HG02571 (cell line): ENCODE measurements around the gene JSRP1.

Experiments used
- ATAC-seq: cut with Tn5 transposase; IDR thresholded peaks from one replicate; pipeline ENCODE4 v1.9.1; 2021; ENCODE audit warnings: mild to moderate bottlenecking, moderate library complexity; ENCODE audit not compliant: unreplicated experiment

The JSRP1 gene

DNA sequence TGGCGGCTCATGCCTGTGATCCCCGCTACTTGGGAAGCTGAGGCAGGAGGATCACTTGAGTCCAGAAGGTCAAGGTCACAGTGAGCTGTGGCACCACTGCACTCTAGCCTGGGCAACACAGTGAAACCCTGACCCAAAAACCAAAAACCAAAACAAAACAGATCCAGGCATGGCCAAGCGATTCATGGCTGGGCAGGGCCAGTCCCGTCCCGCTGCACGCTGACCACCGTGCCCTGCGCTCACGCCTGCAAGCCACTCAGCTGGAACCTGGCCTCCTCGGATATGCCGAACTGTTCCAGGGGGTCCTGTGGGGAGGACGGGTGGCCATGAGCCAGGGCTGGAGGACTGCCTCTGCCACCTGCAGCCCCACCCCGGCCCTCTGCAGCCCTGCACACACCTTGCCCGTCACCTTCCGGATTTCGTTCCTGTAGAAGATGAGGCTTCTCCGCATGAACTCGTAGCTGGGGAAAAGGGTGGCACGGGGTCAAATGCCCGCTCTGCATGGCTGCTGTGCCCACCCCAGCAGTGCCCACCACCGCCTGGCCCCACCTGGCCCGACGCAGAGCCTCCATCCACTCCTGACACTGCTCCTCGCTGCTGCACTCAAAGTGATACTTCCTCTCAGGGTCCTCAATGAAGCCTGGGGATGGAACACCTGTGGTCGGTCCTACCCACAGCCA lies 22.5 kb downstream of the JSRP1 start:
- ATAC-seq, result no peak

DNA sequence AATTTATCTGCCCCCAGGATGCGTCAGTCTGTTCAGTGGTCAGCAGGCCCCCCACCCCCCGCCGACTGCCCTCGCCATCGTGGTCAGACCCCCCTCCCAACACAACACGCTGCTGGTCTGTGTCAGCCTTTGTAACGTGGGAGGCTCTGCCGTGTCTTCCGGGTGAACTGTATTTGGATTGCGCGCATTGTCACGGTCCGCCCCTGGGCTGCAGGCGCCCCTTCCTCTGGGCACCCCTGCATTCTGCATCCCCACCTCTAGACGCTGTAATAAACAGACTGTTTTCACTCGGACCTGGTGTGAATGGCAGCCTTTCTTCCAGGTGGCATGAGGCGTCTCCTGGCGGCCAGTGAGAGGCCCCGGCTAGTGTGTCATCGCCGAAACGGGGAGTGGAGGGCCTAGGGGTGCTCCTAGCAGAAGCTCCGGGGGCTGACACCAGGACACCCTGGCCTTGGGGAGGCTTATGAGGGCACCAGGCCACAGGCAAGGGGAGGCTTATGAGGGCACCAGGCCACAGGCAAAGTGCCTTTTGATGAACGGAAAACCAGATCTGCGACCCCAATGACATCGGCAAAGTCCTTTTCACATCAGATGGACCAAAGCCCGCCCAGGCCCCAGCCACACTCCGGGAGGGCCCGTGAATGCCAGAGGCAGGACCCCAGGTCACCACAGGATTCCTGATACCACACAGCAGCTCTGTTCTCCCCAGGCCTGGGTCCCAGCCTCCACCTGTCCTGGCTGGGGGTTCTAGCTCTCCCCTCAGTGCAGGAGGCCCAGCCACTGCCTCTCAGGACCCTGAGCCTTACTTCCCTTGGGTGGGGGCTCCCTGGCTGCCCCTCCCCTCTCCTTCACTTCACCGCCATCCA lies 23.7 kb downstream of the JSRP1 start:
- no peak for ATAC-seq

DNA sequence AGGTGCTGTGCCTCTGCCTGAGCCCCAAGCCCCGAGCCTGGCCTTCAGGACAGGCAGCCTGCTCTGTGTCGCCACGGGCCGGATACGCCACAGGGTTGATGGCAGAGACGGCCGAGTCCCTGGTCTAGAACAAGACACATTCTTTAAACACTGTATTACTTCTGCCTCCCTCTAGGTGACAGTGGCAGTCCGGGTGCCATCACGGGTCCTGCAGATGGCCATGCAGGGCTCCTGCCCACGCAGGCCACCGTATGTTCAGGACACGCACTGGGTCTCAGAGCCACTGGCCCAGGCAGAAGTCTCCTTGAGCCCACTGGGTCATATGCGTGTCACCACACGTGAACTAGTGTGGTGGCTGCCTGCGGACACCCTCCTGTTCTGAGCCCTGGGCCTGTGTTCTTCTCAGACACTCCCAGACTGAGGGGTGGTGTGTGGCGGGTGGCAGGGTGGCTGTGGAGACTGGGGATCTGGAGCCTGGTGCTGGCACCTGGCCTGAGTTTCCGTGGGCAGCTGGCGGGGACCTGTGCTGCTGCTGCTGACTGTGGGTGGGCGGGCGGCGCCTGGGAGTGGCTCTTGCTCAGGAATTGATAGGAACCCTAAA lies 24.5 kb downstream of the JSRP1 start:
- ATAC-seq, result no peak

DNA sequence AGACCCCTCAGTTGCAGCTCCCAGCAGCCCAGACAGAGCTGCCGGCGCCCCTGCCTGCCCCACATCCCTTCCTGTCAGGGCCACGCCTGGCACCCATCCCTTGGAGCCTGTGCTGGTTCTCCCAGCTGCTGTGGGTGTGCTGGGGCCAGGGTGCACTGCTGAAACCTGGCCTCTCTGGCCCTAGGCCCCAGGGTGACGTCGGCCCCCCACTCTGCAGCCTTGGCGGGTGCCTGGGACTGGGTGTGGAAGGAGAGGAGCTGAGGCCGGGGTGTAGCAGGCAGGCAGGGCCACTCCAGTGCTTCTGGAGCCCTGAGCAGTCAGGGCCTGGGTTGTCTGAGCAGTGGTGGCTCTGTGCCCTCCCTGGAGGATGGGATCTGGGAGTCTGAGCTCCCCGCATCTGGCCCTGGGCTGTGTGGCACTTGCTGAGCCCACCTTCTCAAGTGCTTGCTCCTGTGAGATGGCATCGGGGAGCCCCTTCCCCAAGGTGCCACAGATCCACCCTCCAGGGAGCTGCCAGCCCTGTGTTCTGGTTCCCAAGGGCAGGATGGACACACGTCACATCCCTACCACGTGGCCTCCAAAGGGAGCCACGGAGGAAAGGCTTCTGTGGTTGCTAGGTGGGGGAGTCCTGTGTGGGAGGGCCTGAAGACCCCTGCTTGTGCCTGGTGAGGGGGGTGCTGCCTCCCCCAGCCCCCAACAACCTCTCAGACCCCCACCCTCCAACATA lies 25.2 kb downstream of the JSRP1 start:
- ATAC-seq, result no peak

DNA sequence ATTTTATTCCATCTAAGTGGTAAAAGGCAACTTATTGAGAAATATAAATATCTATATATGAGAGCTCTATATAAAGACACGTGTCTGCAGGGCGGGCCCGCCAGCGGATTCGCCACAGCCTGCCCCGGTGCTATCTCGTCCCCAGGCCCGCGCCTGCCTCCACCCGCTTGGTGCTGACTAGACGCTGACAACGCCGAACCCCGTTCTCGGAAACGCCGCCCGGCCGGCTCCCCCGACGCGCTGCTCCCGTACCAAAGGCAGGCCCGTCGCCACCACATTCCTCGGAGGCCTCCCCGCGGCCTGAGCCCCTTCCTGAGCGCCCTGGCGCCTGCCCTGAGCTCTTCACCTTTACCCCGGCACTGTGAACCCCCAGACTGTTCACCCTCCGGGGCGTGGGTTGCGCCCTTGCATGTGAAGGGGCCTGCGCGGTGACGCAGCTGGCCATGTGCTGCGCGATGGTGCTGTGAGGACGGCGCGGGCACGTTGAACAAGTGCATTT lies 26.1 kb downstream of the JSRP1 start:
- no peak for ATAC-seq

DNA sequence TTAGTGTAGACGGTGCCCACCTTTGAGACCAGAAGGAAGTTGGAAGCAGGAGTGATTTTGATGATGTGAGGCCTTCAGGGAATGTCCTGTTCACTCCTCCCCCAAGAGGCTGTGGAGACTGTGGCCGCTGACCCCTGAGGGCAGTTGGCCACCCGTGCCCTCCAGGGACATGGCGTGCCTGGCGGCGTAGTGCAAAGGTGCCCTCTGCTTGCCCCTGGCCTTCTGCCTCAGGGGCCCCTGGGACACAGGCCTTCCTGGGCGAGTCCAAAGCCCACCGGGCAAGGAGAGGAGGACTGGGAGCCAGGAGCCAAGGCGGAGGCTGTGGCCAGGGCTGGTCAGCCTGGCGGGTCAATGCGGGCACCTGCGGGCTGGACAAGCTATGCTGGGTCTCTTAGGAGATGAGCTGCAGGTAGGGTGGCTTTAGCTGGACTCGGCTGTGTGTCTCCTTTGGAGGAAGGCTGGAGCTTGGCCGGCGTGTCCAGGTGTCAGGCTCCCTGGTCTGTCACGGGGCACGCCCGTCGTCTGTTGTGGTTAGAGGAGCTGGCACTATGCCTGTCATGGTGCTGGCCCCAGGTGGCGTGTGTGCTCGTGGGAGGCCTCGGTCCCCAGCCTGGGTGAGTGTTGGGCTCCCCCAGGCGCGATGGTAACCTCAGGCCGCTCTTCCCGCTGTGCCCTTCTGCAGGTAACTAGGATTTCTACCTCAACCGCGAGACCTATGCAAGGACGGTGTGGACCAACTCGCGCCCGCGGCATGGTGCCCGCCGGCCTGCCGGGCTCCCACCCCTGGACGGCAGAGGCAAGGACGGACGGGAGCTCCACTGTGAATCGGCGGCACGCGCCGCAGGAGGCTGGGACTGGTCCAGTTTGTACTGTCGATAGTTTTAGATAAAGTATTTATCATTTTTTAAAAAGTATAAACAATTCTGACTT lies 26.8 kb downstream of the JSRP1 start:
- ATAC-seq, result no peak

DNA sequence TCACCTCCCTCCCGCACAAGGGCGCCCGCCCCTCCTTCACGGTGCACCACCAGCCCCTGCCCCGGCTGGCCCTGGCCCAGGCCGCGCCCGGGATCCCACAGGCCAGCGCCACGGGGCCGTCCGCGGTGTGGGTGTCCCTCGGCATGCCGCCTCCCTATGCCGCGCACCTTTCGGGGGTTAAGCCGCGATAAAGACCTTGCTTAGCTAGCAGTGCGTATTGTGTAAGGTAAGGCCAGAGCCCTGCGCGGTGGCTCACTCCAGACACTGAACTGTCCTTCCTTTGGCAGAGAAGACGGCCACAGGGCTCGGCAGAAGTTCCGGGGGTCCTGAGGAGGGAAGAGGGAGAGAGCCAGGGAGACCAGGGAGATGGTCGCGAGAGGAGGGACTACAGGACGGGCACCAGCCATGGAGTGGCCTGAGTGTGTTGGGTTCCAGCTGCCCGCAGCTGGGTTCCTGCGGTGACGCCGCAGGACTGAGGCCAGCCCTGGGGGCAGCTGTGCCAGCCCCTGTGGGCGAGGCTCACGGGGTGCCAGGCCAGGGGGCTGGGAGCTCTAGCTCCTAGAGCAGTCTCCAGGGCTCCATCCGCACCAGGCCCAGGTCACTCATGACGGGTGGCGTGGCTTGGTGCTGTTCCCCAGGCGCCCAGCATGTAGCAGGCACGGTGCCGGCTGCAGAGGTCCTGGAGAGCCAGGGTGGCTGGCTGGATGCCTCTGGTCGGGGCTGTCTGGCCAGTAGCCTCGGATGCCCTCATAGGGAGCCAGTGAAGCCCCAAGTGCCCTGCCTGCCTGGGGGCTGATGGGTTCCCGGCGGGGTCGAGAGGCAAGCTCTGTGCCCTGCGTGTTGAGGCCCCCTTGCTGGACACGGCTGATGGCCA lies 27.8 kb downstream of the JSRP1 start:
- ATAC-seq, result no peak

DNA sequence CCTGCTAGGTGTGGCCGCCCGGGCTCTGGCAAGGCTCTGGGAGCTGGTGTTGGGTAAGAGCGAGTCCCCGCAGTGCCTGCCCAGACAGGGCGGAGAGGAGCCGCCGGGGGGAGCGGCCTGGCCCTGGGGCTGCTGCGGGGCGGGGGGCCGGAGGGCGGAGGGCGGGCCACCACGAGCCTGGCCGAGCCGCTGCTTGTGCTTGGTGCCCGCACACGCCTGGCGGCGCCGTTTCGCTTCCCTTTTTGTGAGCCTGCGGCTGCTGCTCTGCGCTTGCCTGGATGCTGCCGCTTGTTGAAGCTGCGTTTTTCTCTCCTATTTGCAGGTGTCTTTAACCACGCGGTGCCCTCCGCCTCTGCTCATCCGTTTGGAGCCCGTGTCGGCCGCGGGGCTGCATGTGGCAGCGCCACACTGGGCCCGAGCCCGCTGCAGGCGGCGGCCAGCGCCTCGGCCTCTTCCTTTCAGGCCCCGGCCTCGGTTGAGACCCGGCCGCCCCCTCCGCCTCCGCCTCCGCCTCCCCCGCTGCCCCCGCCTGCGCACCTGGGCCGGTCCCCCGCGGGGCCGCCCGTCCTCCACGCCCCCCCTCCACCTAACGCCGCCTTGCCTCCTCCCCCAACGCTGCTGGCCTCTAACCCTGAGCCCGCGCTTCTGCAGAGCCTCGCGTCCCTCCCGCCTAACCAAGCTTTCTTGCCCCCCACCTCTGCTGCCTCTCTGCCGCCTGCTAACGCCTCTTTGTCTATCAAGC lies 28.6 kb downstream of the JSRP1 start:
- no peak for ATAC-seq

DNA sequence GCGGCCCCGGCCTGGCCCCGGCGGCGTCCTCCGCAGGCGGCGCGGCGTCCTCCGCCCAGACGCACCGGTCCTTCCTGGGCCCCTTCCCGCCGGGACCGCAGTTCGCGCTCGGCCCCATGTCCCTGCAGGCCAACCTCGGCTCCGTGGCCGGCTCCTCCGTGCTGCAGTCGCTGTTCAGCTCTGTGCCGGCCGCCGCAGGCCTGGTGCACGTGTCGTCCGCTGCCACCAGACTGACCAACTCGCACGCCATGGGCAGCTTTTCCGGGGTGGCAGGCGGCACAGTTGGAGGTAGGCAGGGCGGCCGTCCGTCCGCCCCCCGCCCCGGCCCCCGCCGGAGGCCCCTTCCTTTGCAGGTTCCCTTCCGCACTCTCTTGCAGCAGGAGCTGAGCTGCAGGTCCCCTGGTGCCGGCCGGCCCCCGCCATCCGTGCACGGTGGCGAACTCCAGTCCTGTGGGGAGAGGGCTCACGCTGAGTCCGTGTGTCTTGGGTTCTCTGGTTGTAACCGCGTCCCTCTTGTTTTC lies 29.3 kb downstream of the JSRP1 start:
- no peak for ATAC-seq

DNA sequence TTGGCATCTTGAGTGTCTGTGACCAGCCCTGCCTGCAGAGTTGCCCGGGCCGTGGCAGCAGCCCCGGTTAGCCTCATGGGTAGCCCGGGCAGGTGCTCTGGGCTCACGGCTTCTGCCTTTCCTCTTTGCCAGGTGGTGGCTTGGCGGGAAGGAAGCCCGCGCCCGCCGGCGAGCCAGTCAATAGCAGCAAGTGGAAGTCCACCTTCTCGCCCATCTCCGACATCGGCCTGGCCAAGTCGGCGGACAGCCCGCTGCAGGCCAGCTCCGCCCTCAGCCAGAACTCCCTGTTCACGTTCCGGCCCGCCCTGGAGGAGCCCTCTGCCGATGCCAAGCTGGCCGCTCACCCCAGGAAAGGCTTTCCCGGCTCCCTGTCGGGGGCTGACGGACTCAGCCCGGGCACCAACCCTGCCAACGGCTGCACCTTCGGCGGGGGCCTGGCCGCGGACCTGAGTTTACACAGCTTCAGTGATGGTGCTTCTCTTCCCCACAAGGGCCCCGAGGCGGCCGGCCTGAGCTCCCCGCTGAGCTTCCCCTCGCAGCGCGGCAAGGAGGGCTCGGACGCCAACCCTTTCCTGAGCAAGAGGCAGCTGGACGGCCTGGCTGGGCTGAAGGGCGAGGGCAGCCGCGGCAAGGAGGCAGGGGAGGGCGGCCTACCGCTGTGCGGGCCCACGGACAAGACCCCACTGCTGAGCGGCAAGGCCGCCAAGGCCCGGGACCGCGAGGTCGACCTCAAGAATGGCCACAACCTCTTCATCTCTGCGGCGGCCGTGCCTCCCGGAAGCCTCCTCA lies 30.0 kb downstream of the JSRP1 start:
- ATAC-seq, result no peak

DNA sequence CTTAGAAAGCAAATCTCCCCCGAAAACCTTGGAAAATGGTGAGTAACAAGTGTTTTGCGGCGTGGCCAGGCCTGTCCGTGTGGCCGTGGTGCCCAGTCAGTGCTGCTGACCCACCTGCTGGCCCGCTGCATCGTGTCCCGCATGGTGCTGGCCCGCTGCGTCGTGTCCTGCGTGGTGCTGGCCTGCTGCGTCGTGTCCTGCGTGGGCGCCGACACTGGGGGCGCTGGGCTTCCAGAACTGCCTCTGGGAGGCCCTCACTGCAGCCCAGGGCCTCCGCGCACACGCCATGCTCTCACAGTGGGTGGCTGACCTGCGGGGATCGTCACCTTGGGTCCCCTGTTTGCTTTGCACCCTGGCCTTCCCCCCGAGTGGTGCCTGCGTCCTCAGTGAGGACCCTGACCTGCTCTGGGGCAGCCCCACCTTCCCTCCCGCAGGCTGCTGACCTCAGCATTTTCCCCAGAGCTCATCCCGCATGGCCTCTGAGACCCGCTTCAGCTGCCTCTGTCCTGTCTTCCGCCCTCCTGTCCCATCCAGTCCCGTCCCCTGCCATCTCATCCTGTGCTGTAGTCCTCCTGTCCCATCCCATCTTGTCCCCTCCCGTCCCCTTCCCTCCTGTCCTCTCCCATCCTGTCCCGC lies 30.7 kb downstream of the JSRP1 start:
- no peak for ATAC-seq

DNA sequence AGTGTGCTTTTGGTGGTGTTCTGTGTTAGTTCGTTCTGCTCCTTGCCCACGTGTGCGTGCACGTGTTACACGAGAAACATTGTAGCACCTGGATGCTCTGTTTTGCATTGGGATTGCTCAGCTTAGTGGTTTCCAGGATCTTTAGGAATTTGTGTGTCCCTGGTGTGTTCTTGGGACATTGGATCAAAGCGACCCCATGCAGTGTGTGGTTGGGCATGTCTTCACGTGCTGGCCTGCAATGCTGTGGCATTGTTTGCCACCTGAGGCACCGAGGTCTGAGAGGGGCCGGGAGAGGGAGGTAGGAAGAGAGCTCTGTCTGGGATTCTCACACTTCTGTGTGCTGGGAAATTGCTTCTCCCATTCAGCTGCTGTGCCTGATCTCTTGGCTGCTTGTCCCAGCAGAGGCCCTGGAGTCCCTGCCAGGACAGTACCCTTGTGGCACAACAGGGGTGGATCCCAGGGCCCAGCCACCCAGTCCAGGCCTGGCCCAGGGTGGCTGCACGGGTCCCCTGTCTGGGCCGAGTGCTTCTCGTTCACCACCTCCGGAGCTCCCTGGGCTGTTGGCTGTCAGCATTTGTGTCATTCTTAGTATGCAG lies 31.4 kb downstream of the JSRP1 start:
- ATAC-seq, result no peak

DNA sequence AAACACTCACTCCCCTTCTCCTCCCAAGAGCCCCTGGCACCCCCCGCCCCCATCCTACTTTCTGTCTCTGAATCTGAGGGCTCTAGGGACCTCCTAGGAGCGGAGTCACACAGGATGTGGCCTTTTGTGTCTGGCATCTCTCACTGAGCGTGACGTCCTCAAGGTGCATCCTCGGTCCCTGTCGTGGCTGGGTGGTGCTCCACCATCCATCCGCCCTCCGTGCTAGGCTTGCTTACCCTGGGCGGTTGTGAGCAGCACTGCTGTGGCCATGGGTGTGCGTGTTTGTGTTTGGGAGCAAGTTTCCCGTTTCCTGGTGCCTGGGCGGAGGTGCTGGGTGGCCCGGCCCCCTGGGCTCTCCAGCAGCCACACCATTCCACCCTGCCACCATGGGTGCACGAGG lies 32.3 kb downstream of the JSRP1 start:
- ATAC-seq, result no peak

DNA sequence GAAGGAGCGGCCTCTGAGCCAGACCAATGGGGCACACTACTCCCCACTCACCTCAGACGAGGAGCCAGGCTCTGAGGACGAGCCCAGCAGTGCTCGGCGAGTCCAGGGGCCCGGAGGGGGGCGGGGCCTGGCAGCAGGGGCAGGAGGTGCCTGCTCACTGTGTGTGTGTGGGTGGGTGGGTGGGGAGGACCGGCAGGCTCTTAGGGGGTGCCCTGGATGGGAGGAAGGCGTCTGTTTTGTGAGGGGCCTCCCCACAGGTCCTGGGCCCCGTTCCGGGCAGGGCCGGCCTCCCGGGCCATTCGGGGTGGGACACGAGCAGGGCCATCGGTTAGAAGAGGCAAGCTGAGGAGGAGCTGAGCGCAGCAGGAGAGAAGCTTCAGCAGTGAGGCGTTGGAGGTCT lies 32.8 kb downstream of the JSRP1 start:
- no peak for ATAC-seq

DNA sequence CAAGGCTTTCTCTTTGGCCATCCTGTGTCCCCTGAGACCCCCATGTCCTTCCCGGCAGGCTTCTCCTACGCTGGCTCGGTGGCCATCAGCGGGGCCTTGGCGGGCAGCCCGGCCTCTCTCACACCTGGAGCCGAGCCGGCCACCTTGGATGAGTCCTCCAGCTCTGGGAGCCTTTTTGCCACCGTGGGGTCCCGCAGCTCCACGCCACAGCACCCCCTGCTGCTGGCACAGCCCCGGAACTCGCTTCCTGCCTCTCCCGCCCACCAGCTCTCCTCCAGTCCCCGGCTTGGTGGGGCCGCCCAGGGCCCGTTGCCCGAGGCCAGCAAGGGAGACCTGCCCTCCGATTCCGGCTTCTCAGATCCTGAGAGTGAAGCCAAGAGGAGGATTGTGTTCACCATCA lies 34.3 kb downstream of the JSRP1 start:
- ATAC-seq, result no peak

DNA sequence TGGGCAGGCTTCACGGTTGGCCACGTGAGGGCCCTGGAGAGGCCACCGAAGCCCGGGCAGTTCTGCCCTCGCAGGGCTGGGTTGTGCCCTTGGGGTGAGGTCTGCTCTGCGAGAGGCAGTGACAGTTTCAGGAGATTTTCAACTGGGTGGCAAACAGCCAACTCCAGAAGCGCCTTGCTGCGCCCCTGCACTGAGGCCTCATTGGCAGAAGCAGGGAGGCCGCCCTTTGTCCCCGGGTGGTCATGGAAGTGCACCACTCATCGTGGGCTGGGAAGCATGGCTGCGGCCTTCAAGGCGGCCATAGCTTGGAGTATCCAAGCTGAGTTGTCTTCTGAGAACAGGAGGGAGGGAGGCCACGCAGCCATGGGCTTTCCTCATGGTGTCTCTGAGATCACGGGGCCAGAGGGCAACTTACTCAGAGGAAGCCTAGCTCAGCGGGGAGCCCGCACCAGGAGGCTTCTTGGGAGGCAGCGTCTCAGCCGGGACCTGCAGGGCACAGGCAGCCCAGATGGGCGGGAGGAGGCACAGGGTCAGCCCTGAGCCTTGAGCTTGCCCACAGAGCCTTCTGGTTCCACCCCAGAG lies 34.9 kb downstream of the JSRP1 start:
- no peak for ATAC-seq
